ENCODE measurements around the gene GRWD1. TPM values are rescaled to one million over a fixed set of nuclear protein-coding genes. Genes with fewer than 3 reads are reported as not detected.

Gene GRWD1
- total RNA-seq, 1 donor from 2014 or later = 44.1 TPM

DNA sequence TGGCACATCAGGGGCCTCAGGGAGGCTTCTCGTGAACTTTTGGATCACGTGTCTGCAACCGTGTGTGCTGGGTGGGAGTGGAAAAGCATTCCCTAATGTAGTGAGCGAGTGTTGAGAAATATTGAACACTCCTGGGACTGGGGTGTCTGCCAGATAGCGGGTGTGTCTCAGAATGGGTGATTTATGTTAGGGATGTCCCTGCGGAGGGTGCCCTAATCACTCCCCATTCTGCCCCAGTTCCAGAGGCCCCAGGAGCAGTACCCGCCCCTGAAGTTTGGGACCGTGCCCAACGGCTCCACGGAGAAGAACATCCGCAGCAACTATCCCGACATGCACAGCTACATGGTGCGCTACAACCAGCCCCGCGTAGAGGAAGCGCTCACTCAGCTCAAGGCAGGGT lies 24.2 kb upstream of the GRWD1 start:
- no peak for DNase-seq (ENCODE audit: low read depth)

- DNase-seq (ENCODE audit: low read depth) = peak; percentile 20
These were observed 21.0 kb upstream of the GRWD1 start for GRCh38 chr19:48424694-48425219.

- DNase-seq (ENCODE audit: low read depth) = no peak
These were observed 17.1 kb upstream of the GRWD1 start for GRCh38 chr19:48428670-48429069.

GRCh38 chr19:48433337-48433736 lies 12.4 kb upstream of the GRWD1 start:
- no peak for DNase-seq (ENCODE audit: low read depth)

DNA sequence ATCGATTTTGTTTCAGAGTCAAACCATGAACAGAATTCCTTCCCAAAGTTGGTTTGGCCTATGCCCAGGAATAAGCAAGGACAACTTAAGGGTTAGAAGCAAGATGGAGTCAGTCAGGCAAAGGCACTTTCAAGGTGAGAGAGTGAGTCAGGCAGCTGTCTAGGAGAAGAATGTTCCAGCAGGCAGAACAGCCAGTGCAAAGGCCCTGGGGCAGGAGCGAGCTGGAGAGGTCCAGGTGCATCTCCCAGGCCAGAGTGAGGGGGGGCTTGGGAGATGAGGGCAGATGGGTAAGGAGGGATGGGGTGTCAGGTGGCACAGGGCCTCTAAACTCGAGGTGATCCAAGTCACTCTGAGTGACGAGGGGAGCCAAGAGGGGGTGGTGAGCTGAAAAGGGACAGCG lies 9.2 kb upstream of the GRWD1 start:
- no peak for DNase-seq (ENCODE audit: low read depth)

GRCh38 chr19:48441360-48442050 lies 4.3 kb upstream of the GRWD1 start:
- no peak for DNase-seq (ENCODE audit: low read depth)

DNA sequence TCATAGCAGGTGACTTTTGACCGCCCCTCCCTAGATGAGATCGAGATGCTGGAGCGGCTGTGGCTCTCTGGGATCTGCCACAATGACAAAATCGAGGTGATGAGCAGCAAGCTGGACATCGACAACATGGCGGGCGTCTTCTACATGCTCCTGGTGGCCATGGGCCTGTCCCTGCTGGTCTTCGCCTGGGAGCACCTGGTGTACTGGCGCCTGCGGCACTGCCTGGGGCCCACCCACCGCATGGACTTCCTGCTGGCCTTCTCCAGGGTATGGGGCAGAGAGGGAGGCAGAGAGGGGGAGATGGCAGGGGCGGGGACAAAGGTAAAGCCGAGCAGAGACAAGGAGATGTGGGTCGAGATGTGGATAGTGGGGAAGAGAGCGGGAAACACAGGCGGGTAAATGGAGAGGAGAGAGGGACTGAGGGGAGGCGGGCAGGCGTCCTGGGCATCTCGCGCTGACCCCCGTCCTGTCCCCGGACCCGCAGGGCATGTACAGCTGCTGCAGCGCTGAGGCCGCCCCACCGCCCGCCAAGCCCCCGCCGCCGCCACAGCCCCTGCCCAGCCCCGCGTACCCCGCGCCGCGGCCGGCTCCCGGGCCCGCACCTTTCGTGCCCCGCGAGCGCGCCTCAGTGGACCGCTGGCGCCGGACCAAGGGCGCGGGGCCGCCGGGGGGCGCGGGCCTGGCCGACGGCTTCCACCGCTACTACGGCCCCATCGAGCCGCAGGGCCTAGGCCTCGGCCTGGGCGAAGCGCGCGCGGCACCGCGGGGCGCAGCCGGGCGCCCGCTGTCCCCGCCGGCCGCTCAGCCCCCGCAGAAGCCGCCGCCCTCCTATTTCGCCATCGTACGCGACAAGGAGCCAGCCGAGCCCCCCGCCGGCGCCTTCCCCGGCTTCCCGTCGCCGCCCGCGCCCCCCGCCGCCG lies 3.4 kb upstream of the GRWD1 start:
- no peak for DNase-seq (ENCODE audit: low read depth)

- no peak for DNase-seq (ENCODE audit: low read depth)
These were observed 2.5 kb upstream of the GRWD1 start for GRCh38 chr19:48443256-48443655.

DNA sequence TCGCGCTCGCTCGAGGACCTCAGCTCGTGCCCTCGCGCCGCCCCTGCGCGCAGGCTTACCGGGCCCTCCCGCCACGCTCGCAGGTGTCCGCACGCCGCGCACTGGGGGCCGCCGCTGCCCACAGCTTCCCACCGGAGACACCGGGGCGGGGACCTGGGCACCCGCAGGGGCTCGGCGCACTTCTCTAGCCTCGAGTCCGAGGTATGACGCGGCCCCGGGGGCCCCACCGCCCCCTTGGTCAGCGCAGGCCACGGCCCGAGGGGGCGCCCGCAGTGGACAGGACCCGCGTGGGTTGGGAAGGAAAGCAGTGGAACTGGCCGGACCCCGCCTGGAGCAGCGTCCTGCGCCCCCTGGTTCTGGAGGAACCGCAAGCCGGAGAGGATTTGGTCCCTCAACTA lies 2.1 kb upstream of the GRWD1 start:
- no peak for DNase-seq (ENCODE audit: low read depth)

DNA sequence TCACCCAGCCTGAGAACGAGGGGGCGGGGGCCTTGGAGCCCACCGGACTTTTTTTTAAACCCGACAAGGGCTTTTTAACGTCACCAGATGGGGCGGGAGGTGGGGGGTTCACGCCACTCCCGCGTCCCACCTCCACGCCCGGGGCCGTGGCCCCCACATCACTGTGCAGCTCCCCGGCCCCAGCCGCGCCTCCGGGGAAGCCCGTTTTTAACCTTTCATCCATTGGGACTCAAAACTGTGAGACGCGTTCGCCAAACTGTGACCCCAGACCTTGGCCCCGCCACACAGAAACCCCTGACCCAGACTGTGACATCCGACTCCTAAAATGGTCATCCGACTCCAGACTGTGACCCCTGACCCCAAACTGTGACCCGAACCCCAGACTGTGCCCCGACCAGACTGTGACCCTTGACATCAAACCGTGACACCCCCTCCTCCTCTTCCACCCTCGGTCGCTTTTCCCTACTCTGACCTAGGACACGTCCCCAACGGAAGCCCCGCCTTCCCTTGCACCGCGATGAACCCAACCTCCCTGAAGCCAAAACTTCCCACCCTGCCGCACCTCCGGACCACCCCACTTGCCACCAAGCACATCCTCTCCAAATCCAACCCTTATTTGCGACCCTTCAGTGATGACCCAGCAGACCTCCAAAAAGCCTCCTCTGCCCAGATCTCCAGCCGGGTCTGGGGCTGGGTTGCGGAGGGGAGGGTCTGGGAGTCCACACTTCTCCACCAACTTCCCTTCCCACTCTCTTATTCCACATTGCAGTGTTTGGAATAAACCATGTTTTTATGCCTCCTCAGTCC lies 1.5 kb upstream of the GRWD1 start:
- no peak for DNase-seq (ENCODE audit: low read depth)

DNA sequence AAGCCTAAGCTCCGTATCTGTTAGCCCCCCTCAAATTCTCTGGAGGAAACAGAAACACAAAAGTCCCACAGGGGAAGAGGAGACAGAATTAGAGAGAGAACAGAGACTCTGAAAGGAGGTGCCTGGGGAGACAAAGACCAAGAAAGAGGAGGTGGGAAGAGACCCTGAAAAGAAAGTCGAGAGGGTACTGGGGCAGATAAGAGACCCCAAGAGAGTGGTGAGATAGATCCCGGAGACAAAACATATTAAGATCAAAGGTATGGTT lies 915 bp upstream of the GRWD1 start:
- DNase-seq (ENCODE audit: low read depth) = no peak

- peak; percentile 88 for DNase-seq (ENCODE audit: low read depth)
These were observed 552 bp upstream of the GRWD1 start for GRCh38 chr19:48445256-48445605.

- no peak for DNase-seq (ENCODE audit: low read depth)
These were observed 796 bp downstream of the GRWD1 start for GRCh38 chr19:48446579-48446978.

DNA sequence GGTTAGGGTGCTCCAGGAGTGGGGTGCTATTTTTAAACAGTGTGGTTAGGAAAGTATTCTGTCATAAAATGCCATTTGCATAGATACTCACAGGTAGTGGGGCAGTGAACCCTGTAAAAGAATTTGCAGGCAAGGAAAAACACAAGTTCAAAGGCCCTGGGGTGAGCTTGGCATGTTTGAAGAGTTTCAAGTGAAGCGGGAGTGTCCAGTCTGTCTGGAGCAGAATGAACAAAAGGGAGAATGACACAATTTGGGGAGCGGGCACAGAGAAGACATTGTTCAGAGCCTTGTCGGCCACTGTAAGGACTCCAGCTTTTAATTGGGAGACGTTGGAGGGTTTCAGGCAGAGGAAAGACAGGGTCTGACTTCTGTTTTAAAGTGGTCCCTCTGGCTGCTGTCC lies 2.8 kb downstream of the GRWD1 start:
- no peak for DNase-seq (ENCODE audit: low read depth)

DNA sequence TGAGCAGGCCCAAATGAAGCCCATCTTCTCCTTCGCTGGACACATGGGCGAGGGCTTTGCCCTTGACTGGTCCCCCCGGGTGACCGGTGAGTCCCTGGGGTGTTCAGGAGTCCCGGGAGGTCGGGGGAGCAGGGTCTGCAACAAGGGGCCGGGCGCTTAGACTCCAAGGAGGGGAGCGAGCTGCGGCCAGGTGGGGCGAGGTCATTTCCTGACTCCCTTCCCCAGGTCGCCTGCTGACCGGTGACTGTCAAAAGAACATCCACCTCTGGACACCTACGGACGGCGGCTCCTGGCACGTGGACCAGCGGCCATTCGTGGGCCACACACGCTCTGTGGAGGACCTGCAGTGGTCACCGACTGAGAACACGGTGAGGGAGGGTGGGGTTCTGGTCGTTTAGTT lies 4.7 kb downstream of the GRWD1 start:
- no peak for DNase-seq (ENCODE audit: low read depth)

- DNase-seq (ENCODE audit: low read depth) = no peak
These were observed 5.1 kb downstream of the GRWD1 start for GRCh38 chr19:48450863-48451262.

DNA sequence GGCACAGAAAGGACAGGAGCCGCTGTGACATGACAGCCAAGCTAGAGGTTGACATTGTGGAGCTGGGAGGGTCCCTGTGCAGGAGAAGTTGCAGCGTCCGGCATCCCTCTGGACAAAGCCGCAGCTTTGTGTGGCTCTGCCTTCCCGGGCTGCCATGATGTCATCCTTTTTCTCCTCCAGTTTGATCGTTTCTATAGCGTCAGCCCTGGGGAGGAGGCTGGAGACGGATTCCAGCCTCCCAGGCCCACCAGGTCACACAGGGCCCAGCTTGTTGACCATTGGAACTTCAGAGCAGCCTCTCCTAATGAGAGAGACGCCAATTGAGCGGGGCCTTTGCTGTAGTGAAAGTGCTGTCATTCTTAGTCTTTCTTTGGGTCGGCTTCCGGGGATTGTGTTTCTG lies 5.8 kb downstream of the GRWD1 start:
- DNase-seq (ENCODE audit: low read depth) = no peak

- DNase-seq (ENCODE audit: low read depth) = no peak
These were observed 6.8 kb downstream of the GRWD1 start for GRCh38 chr19:48452289-48453190.

GRCh38 chr19:48454150-48454730 lies 8.5 kb downstream of the GRWD1 start:
- DNase-seq (ENCODE audit: low read depth) = no peak

GRCh38 chr19:48455171-48455907 lies 9.6 kb downstream of the GRWD1 start, which contains the start of gene KCNJ14:
Gene KCNJ14, plus strand, starts transcription at chr19:48455574. Its CDS starts 6,151 bp downstream, at chr19:48461725.
- no peak for DNase-seq (ENCODE audit: low read depth)
